DOHH2 (cell line): ENCODE results near the gene NPAS3.

Experiments used
- H3F3A ChIP-seq: fragments of 200-600 bp; sonication (generic), shearing (Covaris generic); 2 replicates; pipeline ENCODE4 v1.6.0; 2016; ENCODE audit warnings: antibody characterized with exemption, mild to moderate bottlenecking; ENCODE audit not compliant: control insufficient read depth, insufficient read depth
- H3K27ac ChIP-seq: fragments of 200-600 bp; sonication (generic); 2 replicates; pipeline ENCODE4 v1.5.1; 2014; ENCODE audit warnings: low read depth, mild to moderate bottlenecking, low read length, moderate library complexity
- H3K27me3 ChIP-seq: fragments of 200-600 bp; sonication (generic); 2 replicates; pipeline ENCODE4 v1.6.1; 2014; ENCODE audit warnings: mild to moderate bottlenecking, low read length, mixed read lengths; ENCODE audit not compliant: control insufficient read depth
- H3K36me3 ChIP-seq: fragments of 200-600 bp; sonication (generic); 2 replicates; pipeline ENCODE4 v1.6.1; 2014; ENCODE audit warnings: mild to moderate bottlenecking, low read length, moderate library complexity, mixed read lengths; ENCODE audit not compliant: control insufficient read depth
- H3K4me1 ChIP-seq: fragments of 200-600 bp; sonication (generic); 2 replicates; pipeline ENCODE4 v1.6.1; 2014; ENCODE audit warnings: mild to moderate bottlenecking, low read length, mixed read lengths; ENCODE audit not compliant: control insufficient read depth
- H3K4me2 ChIP-seq: fragments of 200-600 bp; sonication (generic); 2 replicates; pipeline ENCODE4 v1.6.0; 2014; ENCODE audit warnings: mild to moderate bottlenecking, low read length, moderate library complexity
- H3K4me3 ChIP-seq: fragments of 200-600 bp; sonication (generic); 2 replicates; pipeline ENCODE4 v1.5.1; 2014; ENCODE audit warnings: mild to moderate bottlenecking, low read length, mixed read lengths
- H3K79me2 ChIP-seq: fragments of 200-600 bp; sonication (generic); 2 replicates; pipeline ENCODE4 v1.6.1; 2014; ENCODE audit warnings: mild to moderate bottlenecking, low read length, mixed read lengths; ENCODE audit not compliant: control insufficient read depth
- H3K9me2 ChIP-seq: fragments of 200-600 bp; sonication (generic); replicated peaks from 2 replicates; pipeline ENCODE4 v1.6.1; 2014; ENCODE audit warnings: mild to moderate bottlenecking, low read length, mixed read lengths; ENCODE audit not compliant: control insufficient read depth
- H3K9me3 ChIP-seq: fragments of 200-600 bp; sonication (generic); 2 replicates; pipeline ENCODE4 v1.6.1; 2014; ENCODE audit warnings: antibody characterized with exemption, low read length, mixed read lengths; ENCODE audit not compliant: control insufficient read depth, insufficient read depth
- H4K20me1 ChIP-seq: fragments of 200-600 bp; sonication (generic); 2 replicates; pipeline ENCODE4 v1.6.0; 2014; ENCODE audit warnings: low read depth, mild to moderate bottlenecking, antibody characterized with exemption, low read length, moderate library complexity; ENCODE audit not compliant: control insufficient read depth, insufficient read depth
- EZH2phosphoT487 ChIP-seq: fragments of 200-600 bp; sonication (generic); IDR thresholded peaks from 2 replicates; pipeline ENCODE4 v1.6.1; 2017; ENCODE audit warnings: borderline replicate concordance, mild to moderate bottlenecking, antibody characterized with exemption, low read length, moderate library complexity, mixed read lengths
- TF ChIP-seq, protein P1 (sequence below): fragments of 200-600 bp; sonication (generic); IDR thresholded peaks from one replicate; pipeline ENCODE4 v1.5.1; 2014; ENCODE audit warnings: antibody characterized with exemption, mild to moderate bottlenecking, low read depth, low read length; ENCODE audit not compliant: poor library complexity, severe bottlenecking

The NPAS3 gene

DNA sequence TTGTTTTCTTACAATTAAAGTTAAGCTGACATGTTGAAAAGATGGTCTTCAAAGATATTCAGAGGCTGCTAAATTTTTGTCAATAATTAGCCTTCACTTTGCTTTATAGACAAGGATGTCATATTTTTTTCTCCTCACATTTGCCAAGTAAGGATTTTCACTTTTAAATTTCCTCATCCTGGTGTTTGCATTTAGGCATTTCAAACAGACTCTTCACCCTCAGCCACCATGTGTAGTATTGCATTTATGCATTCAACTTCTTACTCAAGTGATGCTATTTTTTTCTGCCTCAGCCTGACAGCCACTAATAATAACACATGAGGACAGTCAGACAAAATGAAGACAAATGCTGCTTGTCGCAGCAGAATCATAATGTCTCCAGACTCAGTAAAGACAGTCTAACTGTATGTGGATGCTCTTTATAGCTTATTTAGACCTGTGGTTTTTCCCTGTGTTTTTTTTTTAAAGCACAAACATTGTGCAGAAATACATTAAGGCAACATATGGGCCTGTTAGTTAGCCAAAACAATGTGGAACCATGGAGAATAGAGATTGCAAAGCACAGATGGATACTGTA lies 481.5 kb downstream of the NPAS3 start:
- H3F3A ChIP-seq: no peaks in the 10 kb centered on the region
- no peak for TF ChIP-seq EZH2phosphoT487
- TF ChIP-seq, protein P1, sequence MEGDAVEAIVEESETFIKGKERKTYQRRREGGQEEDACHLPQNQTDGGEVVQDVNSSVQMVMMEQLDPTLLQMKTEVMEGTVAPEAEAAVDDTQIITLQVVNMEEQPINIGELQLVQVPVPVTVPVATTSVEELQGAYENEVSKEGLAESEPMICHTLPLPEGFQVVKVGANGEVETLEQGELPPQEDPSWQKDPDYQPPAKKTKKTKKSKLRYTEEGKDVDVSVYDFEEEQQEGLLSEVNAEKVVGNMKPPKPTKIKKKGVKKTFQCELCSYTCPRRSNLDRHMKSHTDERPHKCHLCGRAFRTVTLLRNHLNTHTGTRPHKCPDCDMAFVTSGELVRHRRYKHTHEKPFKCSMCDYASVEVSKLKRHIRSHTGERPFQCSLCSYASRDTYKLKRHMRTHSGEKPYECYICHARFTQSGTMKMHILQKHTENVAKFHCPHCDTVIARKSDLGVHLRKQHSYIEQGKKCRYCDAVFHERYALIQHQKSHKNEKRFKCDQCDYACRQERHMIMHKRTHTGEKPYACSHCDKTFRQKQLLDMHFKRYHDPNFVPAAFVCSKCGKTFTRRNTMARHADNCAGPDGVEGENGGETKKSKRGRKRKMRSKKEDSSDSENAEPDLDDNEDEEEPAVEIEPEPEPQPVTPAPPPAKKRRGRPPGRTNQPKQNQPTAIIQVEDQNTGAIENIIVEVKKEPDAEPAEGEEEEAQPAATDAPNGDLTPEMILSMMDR: no peak
- no peaks in the 10 kb centered on the region for H3K36me3 ChIP-seq
- no peak overlapping the region for H3K4me3 ChIP-seq
- no peaks in the 10 kb centered on the region for H3K9me2 ChIP-seq
- no peak overlapping the region for H3K4me2 ChIP-seq
- H3K4me1 ChIP-seq: no peaks in the 10 kb centered on the region
- no peaks in the 10 kb centered on the region for H3K27me3 ChIP-seq
- no peak overlapping the region for H3K27ac ChIP-seq
- H4K20me1 ChIP-seq: no peaks in the 10 kb centered on the region
- H3K9me3 ChIP-seq: no peaks in the 10 kb centered on the region
- no peaks in the 10 kb centered on the region for H3K79me2 ChIP-seq

DNA sequence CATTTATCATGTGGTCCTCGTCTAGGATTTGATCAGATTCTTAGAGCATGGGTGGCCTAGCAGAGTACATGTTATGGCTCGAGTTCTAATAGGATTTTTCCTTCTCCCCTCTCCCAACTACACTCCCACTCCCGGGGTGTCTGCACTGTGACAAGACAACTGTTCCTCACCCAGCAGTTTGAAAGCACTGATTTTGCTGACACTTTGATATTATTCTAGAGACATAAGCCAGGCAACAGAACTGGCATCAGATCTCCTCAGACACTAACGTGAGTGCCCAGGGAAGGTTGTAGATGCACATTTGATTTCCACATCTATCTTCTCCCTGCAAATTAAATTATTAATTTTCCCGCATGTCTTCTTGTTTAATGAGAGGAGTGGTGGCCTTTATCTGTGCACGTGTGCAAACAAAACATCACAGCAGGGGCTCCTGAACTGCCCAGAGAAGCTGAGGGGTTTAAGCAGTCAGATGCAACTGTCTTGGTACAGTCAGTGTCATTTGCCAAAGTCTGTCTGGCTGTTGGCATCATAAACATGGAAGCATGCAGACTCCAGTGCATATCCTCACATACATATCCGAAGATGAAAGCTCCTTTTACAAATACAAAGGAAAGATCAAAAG lies 491.8 kb downstream of the NPAS3 start:
- no peaks in the 10 kb centered on the region for H3K27me3 ChIP-seq
- no peaks in the 10 kb centered on the region for H3K79me2 ChIP-seq
- no peak for TF ChIP-seq EZH2phosphoT487
- H3K27ac ChIP-seq: no peak overlapping the region
- no peaks in the 10 kb centered on the region for H3K9me2 ChIP-seq
- no peaks in the 10 kb centered on the region for H4K20me1 ChIP-seq
- no peaks in the 10 kb centered on the region for H3K4me1 ChIP-seq
- no peaks in the 10 kb centered on the region for H3F3A ChIP-seq
- no peaks in the 10 kb centered on the region for H3K36me3 ChIP-seq
- H3K4me2 ChIP-seq: no peak overlapping the region
- H3K4me3 ChIP-seq: no peak overlapping the region
- H3K9me3 ChIP-seq: no peaks in the 10 kb centered on the region

DNA sequence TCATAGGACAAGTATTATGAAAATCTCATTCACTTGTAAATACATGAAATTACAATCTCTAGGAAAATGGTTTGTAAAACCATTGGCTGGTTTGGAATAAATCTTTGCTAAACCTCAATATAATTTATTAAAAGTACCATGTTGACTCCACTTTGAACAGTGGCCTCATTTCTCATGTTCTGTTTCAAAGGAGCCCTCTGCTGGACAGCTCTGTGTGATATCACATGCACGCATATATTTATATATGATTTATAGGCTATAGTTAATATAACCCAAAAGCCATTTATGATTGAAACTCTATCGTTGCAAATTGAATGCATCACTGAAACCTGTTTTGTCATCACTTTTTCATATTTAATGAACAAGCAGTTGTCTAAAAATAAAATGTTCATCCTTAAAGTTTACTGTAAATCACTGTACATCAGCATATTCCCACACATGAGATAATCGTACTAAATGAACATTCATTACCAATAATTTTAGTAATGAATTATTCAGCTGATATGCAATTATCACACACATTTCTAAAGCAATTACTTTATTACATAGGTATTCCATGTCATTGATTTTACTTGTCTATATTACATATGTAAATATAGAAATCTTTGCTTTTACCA lies 493.8 kb downstream of the NPAS3 start:
- no peak overlapping the region for H3K27ac ChIP-seq
- no peaks in the 10 kb centered on the region for H3K9me3 ChIP-seq
- H4K20me1 ChIP-seq: no peaks in the 10 kb centered on the region
- TF ChIP-seq, protein P1: peak; percentile 35
- no peak for TF ChIP-seq EZH2phosphoT487
- H3K27me3 ChIP-seq: no peaks in the 10 kb centered on the region
- H3K36me3 ChIP-seq: no peaks in the 10 kb centered on the region
- H3K4me3 ChIP-seq: no peak overlapping the region
- no peaks in the 10 kb centered on the region for H3F3A ChIP-seq
- no peak overlapping the region for H3K4me2 ChIP-seq
- H3K4me1 ChIP-seq: no peaks in the 10 kb centered on the region
- no peaks in the 10 kb centered on the region for H3K9me2 ChIP-seq
- no peaks in the 10 kb centered on the region for H3K79me2 ChIP-seq

DNA sequence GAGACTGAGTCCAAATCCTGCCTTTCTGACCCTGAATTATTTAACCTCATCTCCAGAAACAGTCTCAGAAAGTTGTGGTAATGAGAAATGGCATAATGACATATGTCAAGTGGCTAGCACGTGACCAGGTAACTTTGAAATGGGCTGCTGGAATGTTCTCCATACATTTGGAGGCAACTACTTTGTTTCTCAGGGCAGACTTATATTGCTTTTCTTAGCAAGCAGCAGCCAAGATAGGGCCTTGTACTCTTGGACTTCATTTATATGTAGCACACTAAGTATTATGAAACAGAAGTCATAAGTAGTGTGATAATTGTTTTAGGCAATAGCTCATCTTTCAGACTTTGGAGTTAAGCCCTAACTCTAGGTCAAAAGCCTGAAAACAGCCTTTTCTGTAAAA lies 494.7 kb downstream of the NPAS3 start:
- no peaks in the 10 kb centered on the region for H3K79me2 ChIP-seq
- no peaks in the 10 kb centered on the region for H3K4me1 ChIP-seq
- H3K9me3 ChIP-seq: no peaks in the 10 kb centered on the region
- TF ChIP-seq, protein P1: no peak
- no peak for TF ChIP-seq EZH2phosphoT487
- H4K20me1 ChIP-seq: no peaks in the 10 kb centered on the region
- no peak overlapping the region for H3K4me2 ChIP-seq
- H3K36me3 ChIP-seq: no peaks in the 10 kb centered on the region
- H3K27ac ChIP-seq: no peak overlapping the region
- H3K27me3 ChIP-seq: no peaks in the 10 kb centered on the region
- H3F3A ChIP-seq: no peaks in the 10 kb centered on the region
- H3K4me3 ChIP-seq: no peak overlapping the region
- no peaks in the 10 kb centered on the region for H3K9me2 ChIP-seq
